ENCODE measurements around the gene ATXN10.

DNA sequence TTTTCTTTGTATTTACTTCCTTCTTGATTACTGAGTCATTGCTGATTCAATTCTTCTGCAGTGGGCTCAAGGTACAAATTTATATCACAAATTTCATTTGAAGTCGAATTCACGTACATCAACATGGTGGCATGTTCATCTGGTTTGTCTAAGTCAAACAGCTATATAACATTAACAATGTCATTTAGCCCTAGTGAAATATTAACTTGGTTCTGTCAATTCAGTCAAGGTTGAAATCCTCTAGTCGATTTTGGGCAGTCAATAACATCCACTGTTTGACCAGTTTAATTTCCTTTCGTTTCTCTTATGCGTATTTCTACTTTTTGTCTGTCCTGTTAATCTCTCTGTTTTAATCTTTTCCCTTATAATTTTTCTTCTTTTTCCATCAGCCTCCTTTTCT, 4.1 kb upstream of the ATXN10 start:
- TF ChIP-seq CTCF (IDR thresholded peaks at IDR 0.05) (no peak), POLR2A (IDR thresholded peaks at IDR 0.05) (no peak)

Data from esophagus squamous epithelium (tissue), 4 donors.